SU-DHL-6 (cell line): ENCODE measurements around the gene PRKCE.

Source experiments
- H2AFZ ChIP-seq: fragments of 200-600 bp; sonication (generic); 2 replicates; pipeline ENCODE4 v1.6.1; 2014; ENCODE audit warnings: low read depth, mild to moderate bottlenecking, moderate library complexity, mixed read lengths, antibody characterized with exemption, low read length; ENCODE audit not compliant: severe bottlenecking
- H3F3A ChIP-seq: fragments of 200-600 bp; shearing (Covaris generic); 2 replicates; pipeline ENCODE4 v1.6.0; 2016; ENCODE audit warnings: antibody characterized with exemption, mild to moderate bottlenecking; ENCODE audit not compliant: insufficient read depth
- H3K27ac ChIP-seq: fragments of 200-600 bp; sonication (generic); 2 replicates; pipeline ENCODE4 v1.5.1; 2016; ENCODE audit warnings: low read depth, mild to moderate bottlenecking, low read length, moderate library complexity, mixed read lengths
- H3K27me3 ChIP-seq: fragments of 200-600 bp; sonication (generic), shearing (Covaris generic); 2 replicates; pipeline ENCODE4 v1.6.0; 2014; ENCODE audit warnings: mild to moderate bottlenecking, low read length
- H3K36me3 ChIP-seq: fragments of 200-600 bp; sonication (generic); 2 replicates; pipeline ENCODE4 v1.6.1; 2014; ENCODE audit warnings: mild to moderate bottlenecking, low read length, mixed read lengths
- H3K4me2 ChIP-seq: fragments of 300-600, 200-600 bp; shearing (Covaris generic), sonication (generic); 2 replicates; pipeline ENCODE4 v1.6.0; 2014; ENCODE audit warnings: low read length, low read depth, mild to moderate bottlenecking; ENCODE audit not compliant: poor library complexity, severe bottlenecking
- H3K4me3 ChIP-seq: fragments of 200-600 bp; sonication (generic); 2 replicates; pipeline ENCODE4 v1.5.1; 2014; ENCODE audit warnings: antibody characterized with exemption, low read length, mild to moderate bottlenecking, mixed read lengths; ENCODE audit not compliant: insufficient read depth, poor library complexity, severe bottlenecking
- H3K79me2 ChIP-seq: fragments of 200-600 bp; sonication (generic); 2 replicates; pipeline ENCODE4 v1.6.1; 2014; ENCODE audit warnings: mild to moderate bottlenecking, low read length, moderate library complexity; ENCODE audit not compliant: insufficient read depth
- H3K9ac ChIP-seq: fragments of 200-600 bp; sonication (generic); 2 replicates; pipeline ENCODE4 v1.7.0; 2014; ENCODE audit warnings: mild to moderate bottlenecking, low read length
- H3K9me2 ChIP-seq: fragments of 200-600 bp; sonication (generic); replicated peaks from 2 replicates; pipeline ENCODE4 v1.6.1; 2014; ENCODE audit warnings: low read length; ENCODE audit not compliant: insufficient read depth
- H3K9me3 ChIP-seq: fragments of 200-600 bp; sonication (generic); 2 replicates; pipeline ENCODE4 v1.6.1; 2014; ENCODE audit warnings: low read length, mixed read lengths; ENCODE audit not compliant: insufficient read depth
- H4K20me1 ChIP-seq: fragments of 200-600 bp; sonication (generic); 2 replicates; pipeline ENCODE4 v1.6.1; 2014; ENCODE audit warnings: low read depth, mild to moderate bottlenecking, antibody characterized with exemption, low read length, moderate library complexity, mixed read lengths
- EZH2phosphoT487 ChIP-seq: fragments of 200-600 bp; sonication (generic), shearing (Covaris generic); conservative IDR thresholded peaks from 2 replicates; pipeline ENCODE4 v1.6.1; 2018; ENCODE audit warnings: mild to moderate bottlenecking, antibody characterized with exemption, low read length, moderate library complexity, mixed read lengths
- TF ChIP-seq, protein P1 (sequence below): fragments of 200-600 bp; sonication (generic); IDR thresholded peaks from one replicate; pipeline ENCODE4 v1.5.1; 2017; ENCODE audit warnings: antibody characterized with exemption, mild to moderate bottlenecking, low read length, moderate library complexity; ENCODE audit not compliant: insufficient read depth, poor library complexity, severe bottlenecking

Gene PRKCE

DNA sequence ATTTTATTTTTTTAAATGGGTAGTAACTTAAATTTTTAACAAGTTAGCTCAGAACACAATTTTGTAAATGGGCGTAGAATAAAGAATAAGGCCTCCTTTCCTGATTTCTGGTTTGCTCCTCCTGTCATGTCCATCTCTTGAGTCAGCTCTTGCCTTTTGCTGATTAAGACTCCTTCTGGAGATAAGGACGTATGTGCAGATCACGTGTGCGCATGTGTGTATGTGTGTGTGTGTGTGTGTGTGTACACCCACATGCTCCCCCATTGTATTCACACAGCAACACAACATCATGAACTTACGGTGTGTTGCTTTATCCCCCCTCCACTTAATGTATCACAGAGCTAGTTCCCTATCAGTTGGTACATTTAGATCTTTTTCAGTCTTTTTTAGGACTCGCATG, 182.9 kb downstream of the PRKCE start:
- no peaks in the 10 kb centered on the region for H3K27me3 ChIP-seq
- H3F3A ChIP-seq = no peaks in the 10 kb centered on the region
- TF ChIP-seq, protein P1, sequence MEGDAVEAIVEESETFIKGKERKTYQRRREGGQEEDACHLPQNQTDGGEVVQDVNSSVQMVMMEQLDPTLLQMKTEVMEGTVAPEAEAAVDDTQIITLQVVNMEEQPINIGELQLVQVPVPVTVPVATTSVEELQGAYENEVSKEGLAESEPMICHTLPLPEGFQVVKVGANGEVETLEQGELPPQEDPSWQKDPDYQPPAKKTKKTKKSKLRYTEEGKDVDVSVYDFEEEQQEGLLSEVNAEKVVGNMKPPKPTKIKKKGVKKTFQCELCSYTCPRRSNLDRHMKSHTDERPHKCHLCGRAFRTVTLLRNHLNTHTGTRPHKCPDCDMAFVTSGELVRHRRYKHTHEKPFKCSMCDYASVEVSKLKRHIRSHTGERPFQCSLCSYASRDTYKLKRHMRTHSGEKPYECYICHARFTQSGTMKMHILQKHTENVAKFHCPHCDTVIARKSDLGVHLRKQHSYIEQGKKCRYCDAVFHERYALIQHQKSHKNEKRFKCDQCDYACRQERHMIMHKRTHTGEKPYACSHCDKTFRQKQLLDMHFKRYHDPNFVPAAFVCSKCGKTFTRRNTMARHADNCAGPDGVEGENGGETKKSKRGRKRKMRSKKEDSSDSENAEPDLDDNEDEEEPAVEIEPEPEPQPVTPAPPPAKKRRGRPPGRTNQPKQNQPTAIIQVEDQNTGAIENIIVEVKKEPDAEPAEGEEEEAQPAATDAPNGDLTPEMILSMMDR = no peak
- TF ChIP-seq EZH2phosphoT487 = no peak
- no peaks in the 10 kb centered on the region for H4K20me1 ChIP-seq
- peak overlapping the region; percentile 57 for H2AFZ ChIP-seq
- no peaks in the 10 kb centered on the region for H3K9me2 ChIP-seq
- H3K27ac ChIP-seq = peak overlapping the region; percentile 45
- no peaks in the 10 kb centered on the region for H3K79me2 ChIP-seq
- no peak overlapping the region for H3K9ac ChIP-seq
- H3K36me3 ChIP-seq = no peaks in the 10 kb centered on the region
- peak overlapping the region; percentile 37 for H3K4me2 ChIP-seq
- peaks cover 9% of the 10 kb centered on the region; the same call in 1 of the 2 replicates for H3K9me3 ChIP-seq
- H3K4me3 ChIP-seq = no peak overlapping the region

DNA sequence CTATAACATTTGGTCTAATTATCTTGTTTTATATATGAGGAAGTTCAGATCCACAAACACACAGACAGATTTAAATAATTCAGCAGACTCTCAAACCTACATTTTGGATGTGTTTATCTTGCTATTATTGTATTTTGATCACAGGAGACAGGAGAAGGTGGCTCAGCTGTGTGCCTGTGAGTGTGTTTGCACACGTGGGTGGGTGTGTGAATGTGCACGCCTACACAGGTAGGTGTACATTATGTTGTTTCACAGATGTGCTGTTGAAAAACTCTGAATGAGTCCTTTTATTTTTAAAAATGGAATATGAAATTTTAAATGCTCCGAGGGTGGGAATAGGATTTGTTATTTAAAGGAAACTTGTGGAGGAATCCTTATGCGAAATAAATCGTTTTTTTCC, 183.4 kb downstream of the PRKCE start:
- Histone ChIP-seq H2AFZ (peak overlapping the region; percentile 57), H3K79me2 (no peaks in the 10 kb centered on the region), H3K9ac (no peak overlapping the region), H3K4me3 (no peak overlapping the region), H3F3A (no peaks in the 10 kb centered on the region), H3K27ac (peak overlapping the region; percentile 45), H4K20me1 (no peaks in the 10 kb centered on the region), H3K9me3 (peaks cover 9% of the 10 kb centered on the region; the same call in 1 of the 2 replicates), H3K27me3 (no peaks in the 10 kb centered on the region), H3K9me2 (no peaks in the 10 kb centered on the region), H3K4me2 (peak overlapping the region; percentile 37), H3K36me3 (no peaks in the 10 kb centered on the region)
- TF ChIP-seq, protein P1 = no peak
- no peak for TF ChIP-seq EZH2phosphoT487

DNA sequence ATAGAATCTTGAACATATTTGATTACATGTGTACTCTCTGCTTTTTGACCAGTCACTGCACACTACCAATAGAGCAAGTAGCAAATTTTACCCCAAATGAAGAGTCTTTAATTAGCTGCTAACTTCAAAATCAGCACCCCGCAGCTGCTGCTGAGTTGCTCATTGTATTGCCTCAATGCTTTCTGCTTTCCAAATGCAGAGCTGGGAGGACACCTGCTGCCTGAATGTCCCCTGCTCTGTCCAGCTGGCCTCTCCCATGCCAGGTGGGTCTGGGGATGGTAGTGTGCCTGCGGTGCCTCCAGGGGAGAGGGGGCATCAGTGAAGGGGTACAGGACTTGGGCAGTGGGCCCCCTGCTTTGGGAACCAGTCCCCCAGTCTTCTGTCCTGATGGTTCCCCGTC, 184.8 kb downstream of the PRKCE start:
- Histone ChIP-seq H3K9me2 (no peaks in the 10 kb centered on the region), H3F3A (no peaks in the 10 kb centered on the region), H3K4me3 (no peak overlapping the region), H3K27me3 (no peaks in the 10 kb centered on the region), H2AFZ (no peak overlapping the region), H3K9ac (peak overlapping the region; percentile 12; the same call in 1 of the 2 replicates), H4K20me1 (no peaks in the 10 kb centered on the region), H3K9me3 (no peaks in the 10 kb centered on the region), H3K4me2 (peak overlapping the region; percentile 22), H3K27ac (peak overlapping the region; percentile 30), H3K36me3 (no peaks in the 10 kb centered on the region), H3K79me2 (no peaks in the 10 kb centered on the region)
- TF ChIP-seq EZH2phosphoT487 = no peak
- TF ChIP-seq, protein P1 = no peak
